LNCAP (cell line): ENCODE results near the gene TSLP.

ENCODE experiments used
- TF ChIP-seq, protein P1 (sequence below): fragments of 450-650 bp; IDR thresholded peaks from 2 replicates; pipeline ENCODE4 v1.5.1; 2017; ENCODE audit warnings: mild to moderate bottlenecking

TSLP gene

GRCh38 chr5:111063709-111064322 is 7.7 kb upstream of the TSLP start:
- TF ChIP-seq, protein P1, sequence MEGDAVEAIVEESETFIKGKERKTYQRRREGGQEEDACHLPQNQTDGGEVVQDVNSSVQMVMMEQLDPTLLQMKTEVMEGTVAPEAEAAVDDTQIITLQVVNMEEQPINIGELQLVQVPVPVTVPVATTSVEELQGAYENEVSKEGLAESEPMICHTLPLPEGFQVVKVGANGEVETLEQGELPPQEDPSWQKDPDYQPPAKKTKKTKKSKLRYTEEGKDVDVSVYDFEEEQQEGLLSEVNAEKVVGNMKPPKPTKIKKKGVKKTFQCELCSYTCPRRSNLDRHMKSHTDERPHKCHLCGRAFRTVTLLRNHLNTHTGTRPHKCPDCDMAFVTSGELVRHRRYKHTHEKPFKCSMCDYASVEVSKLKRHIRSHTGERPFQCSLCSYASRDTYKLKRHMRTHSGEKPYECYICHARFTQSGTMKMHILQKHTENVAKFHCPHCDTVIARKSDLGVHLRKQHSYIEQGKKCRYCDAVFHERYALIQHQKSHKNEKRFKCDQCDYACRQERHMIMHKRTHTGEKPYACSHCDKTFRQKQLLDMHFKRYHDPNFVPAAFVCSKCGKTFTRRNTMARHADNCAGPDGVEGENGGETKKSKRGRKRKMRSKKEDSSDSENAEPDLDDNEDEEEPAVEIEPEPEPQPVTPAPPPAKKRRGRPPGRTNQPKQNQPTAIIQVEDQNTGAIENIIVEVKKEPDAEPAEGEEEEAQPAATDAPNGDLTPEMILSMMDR: peak; percentile 86

DNA sequence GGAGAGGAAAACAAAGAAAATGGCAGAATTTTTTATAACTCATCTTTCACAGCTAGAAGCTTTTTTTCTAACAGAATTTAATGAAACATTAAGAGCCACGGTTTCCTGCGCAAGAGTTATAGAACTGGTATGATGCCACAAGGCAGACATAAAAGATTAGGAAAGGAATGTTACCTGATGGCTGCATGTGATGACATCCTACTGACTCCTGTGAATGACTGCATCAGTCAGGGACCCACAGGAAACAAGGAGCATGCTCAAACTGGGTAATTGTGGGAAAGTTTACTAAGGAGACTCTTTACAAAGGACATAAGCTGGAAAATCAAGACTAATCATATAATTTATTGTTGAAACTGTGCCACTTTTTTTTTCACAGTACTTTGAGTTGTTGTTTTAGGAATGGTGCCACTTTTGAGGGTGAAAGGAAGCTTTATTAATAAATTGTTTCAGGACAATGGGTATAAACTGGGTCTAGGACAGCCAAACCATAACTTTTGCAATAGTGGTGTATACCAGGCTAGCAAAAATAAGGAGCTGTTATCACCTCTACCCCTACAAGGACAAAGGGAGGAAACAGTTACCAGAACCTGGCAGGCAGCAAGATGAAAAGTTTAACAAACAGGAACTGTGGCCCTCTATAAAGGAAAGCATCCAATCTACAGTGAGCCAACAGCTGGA is 5.1 kb upstream of the TSLP start:
- TF ChIP-seq, protein P1: no peak

DNA sequence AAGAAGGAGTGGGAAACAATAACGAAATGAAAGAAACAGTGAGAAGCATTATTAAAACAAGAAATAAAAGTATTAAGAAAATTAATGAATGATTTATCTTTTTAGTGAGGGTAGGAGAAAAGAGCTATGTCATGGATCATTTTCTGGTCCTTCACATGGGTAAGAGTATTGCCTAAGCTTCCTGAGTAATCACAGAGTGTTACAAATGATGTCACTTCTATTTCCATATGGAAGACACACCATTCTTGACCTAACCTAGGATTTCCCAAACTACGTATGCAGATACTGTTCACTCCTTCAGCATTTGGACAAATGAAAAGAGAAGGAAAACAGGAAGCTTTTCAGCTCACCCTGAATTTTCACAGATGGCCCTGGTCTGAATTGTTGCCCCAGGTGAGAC is 3.3 kb upstream of the TSLP start:
- TF ChIP-seq, protein P1: no peak

GRCh38 chr5:111069839-111070238 is 1.7 kb upstream of the TSLP start:
- TF ChIP-seq, protein P1: no peak

DNA sequence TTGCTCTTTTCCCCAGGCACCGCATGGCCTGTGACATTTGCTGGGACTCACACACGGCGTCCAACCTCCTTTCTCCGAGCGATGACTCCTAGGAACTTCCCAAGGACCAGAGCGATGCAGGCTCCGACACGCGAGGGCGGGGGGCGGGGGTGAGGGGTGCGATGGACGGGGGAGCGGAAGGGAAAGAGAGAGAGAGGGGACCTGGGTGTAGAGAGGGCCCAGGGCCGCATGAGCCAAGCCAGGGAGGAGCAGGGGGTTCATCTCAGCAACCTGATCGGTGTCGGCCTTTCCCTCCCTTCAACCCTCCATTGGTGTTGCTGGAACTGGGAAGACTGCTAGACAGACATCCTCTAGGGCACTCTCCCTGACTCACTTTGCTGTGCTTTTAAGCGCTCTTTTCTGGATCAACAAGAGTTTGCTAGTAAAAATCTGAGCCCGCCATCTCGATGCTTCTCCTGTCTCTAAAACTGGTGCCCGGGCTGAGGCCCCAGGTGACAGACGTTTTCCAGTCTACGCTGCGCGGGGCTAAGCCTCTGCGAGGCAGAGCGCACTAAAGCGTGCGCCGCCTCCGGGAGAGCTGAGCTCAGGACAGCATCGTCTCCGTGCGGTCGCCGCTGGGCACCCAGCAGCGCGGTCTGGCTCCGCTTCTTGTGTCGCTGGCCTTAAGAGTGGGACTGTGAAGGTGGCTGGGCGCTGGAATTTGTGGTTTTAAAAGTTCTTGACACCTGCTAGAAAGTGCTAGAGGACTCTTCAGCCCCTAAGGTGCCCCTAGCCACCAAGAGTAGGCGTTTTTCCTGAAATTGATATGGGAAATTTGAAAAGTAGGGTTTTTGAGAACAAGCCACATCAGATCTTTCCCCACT is 1.0 kb upstream of the TSLP start:
- TF ChIP-seq, protein P1: no peak

DNA sequence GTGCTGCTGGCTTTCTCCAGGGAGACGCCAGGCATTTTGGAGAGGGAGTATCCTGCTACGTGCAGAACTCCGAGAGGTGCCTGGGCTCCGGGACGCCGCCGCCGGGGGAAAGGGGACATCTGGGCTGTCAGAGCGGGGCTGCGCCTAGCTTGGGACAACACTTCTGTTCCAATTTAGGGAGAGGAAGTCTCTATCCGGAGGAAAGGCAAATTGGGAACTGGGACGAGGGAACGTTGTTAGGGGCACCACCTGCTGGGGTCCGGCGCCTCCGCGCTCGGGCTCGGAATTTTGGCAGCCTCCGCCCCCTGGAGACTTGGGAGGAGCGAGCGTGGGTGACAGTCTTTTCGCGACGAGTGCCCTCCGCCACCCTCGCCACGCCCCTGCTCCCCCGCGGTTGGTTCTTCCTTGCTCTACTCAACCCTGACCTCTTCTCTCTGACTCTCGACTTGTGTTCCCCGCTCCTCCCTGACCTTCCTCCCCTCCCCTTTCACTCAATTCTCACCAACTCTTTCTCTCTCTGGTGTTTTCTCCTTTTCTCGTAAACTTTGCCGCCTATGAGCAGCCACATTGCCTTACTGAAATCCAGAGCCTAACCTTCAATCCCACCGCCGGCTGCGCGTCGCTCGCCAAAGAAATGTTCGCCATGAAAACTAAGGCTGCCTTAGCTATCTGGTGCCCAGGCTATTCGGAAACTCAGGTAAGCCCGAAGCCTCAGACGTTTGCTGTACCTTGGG is 1.6 kb downstream of the TSLP start:
- TF ChIP-seq, protein P1: no peak

GRCh38 chr5:111074244-111074643 is 2.7 kb downstream of the TSLP start:
- TF ChIP-seq, protein P1: no peak
